ENCODE results near the gene RPP21. TPM values are rescaled to one million over a fixed set of nuclear protein-coding genes. Genes with fewer than 3 reads are reported as not detected.

RPP21 gene
- total and polyA plus RNA-seq, 2 of the 8 experiments (the other 6 are each of a cell fraction or from before 2014, with no cell fraction given): 63.0 to 219 TPM

GRCh38 chr6:30394139-30394538, 49.2 kb downstream of the RPP21 start:
- WGBS, 2 experiments (ENCODE audit: extremely low coverage in 1 of 2, insufficient coverage in 1 of 2, insufficient read length in 1 of 2, insufficient replicate concordance in 2 of 2, low coverage in 1 of 2, low lambda C conversion rate in 2 of 2, missing lambda C conversion rate in 1 of 2): 63% methylated on average over 5 of the region's 5 CpGs; no CpG with 5 or more reads in 1 of the 2 experiments
- no peaks in the 10 kb centered on the region for H3K9me3 ChIP-seq (ENCODE audit: insufficient read depth in 2 of 2, low read depth in 1 of 2, low read length in 1 of 2)
- FAIRE-seq: no peak

More at GRCh38 chr6:30394139-30394538, 49.2 kb downstream of the RPP21 start:
- Histone ChIP-seq H2AK5ac (ENCODE audit: low read depth, low read length) (no peak overlapping the region), H4K91ac (replicated peaks; ENCODE audit: insufficient read length, low read length) (no peak overlapping the region), H2AFZ (ENCODE audit: low read length) (no peak overlapping the region), H3K14ac (ENCODE audit: insufficient read length) (no peak overlapping the region), H3K23me2 (ENCODE audit: low read depth, low read length) (no peaks in the 10 kb centered on the region), H4K20me1 (replicated peaks in 1 of 2; ENCODE audit: control insufficient read depth in 1 of 2, insufficient read depth in 2 of 2, low read length in 2 of 2) (peaks cover 0 to 2% of the 10 kb centered on the region in 2 experiments), H3K27me3 (replicated peaks in 1 of 4; ENCODE audit: control insufficient read depth in 3 of 4, extremely low read depth in 1 of 4, insufficient read depth in 3 of 4, low read length in 3 of 4) (no peaks in the 10 kb centered on the region), H3K56ac (replicated peaks; ENCODE audit: insufficient read length, low read depth, low read length) (no peak overlapping the region), H3K4me3 (ENCODE audit: extremely low read depth in 1 of 4, insufficient read depth in 2 of 4, low read depth in 3 of 4, low read length in 4 of 4) (no peak overlapping the region), H2BK120ac (replicated peaks; ENCODE audit: low read depth, low read length) (no peak overlapping the region), H3K9ac (replicated peaks in 1 of 4; ENCODE audit: extremely low read depth in 1 of 4, low read depth in 3 of 4, low read length in 3 of 4) (no peak overlapping the region), H3K4me2 (ENCODE audit: insufficient read depth in 1 of 2, low read depth in 2 of 2, low read length in 2 of 2) (no peak overlapping the region), H3K23ac (ENCODE audit: insufficient read length) (no peak overlapping the region), H3K79me1 (ENCODE audit: low read depth, low read length) (no peaks in the 10 kb centered on the region), H4K5ac (ENCODE audit: insufficient read length, low read depth, low read length) (no peak overlapping the region), H3K18ac (ENCODE audit: extremely low read depth, low read length) (no peak overlapping the region), H2BK5ac (ENCODE audit: low read depth, low read length) (no peak overlapping the region), H3K36me3 (ENCODE audit: control insufficient read depth in 2 of 4, insufficient read depth in 4 of 4, low read length in 3 of 4) (no peaks in the 10 kb centered on the region), H4K8ac (ENCODE audit: extremely low read depth, insufficient read depth, low read length) (no peak overlapping the region), H3K27ac (ENCODE audit: low read depth, low read length) (no peak overlapping the region), H3K79me2 (ENCODE audit: control insufficient read depth in 1 of 2, insufficient read depth in 2 of 2, low read length in 2 of 2) (no peaks in the 10 kb centered on the region), H2BK12ac (ENCODE audit: low read depth, low read length) (no peak overlapping the region), H3K4me1 (replicated peaks in 1 of 4; ENCODE audit: control insufficient read depth in 3 of 4, insufficient read depth in 4 of 4, low read length in 3 of 4) (peaks cover 0 to 4% (median 1%) of the 10 kb centered on the region in 4 experiments; a peak in 2 of 7 replicates), H2BK15ac (ENCODE audit: low read length) (no peak overlapping the region), H2BK20ac (ENCODE audit: low read length) (no peak overlapping the region), H3K4ac (replicated peaks; ENCODE audit: insufficient read length, low read depth, low read length) (no peak overlapping the region)
- DNase-seq (ENCODE audit: low read depth in 1 of 2, low spot score in 2 of 2): no peak
- TF ChIP-seq CTBP2 (IDR thresholded peaks at IDR 0.05; ENCODE audit: borderline replicate concordance, insufficient read depth, insufficient read length, low read length): no peak
- no peak for TF ChIP-seq POLR2A (IDR thresholded peaks at IDR 0.05; ENCODE audit: control extremely low read depth in 1 of 2, low read depth in 2 of 2, low read length in 2 of 2)
- no peak for TF ChIP-seq TBP (IDR thresholded peaks at IDR 0.05; ENCODE audit: low read depth, low read length)
- CTCF ChIA-PET (ENCODE audit: partially characterized antibody): interaction anchor here (0.8 to 3.0 kb wide), 4 partner anchors 29 to 43 kb away, joined by 3 to 8 read pairs (median 4); no protein-coding TSS in a partner anchor
- POLR2A ChIA-PET (ENCODE audit: partially characterized antibody): no interaction called here

Small RNAs within 50 kb of the gene (small RNA-seq; reads per million reads assigned to genes)
- not detected for gene HLA-N (ENCODE audit: insufficient read depth)

Other genes with a start within 250 kb of the RPP21 start
- gene TRIM31, start 232.1 kb upstream of the RPP21 start, total RNA-seq (2021; fragmentation: NEBNext Ultra II Directional; extraction: Animal tissue kit (Norgen Biotek cat#: 25700)): not detected in 2 replicates
- 0.08 TPM in 1 of 2 replicates, not detected in the other for gene TRIM31, start 232.1 kb upstream of the RPP21 start, polyA plus RNA-seq (2011; rRNA removed)
- not detected in 2 replicates for gene TRIM40, start 209.0 kb upstream of the RPP21 start, total RNA-seq (2021; fragmentation: NEBNext Ultra II Directional; extraction: Animal tissue kit (Norgen Biotek cat#: 25700))
- not detected in 2 replicates for gene TRIM40, start 209.0 kb upstream of the RPP21 start, polyA plus RNA-seq (2011; rRNA removed)
- not detected in 2 replicates for gene TRIM10, start 183.9 kb upstream of the RPP21 start, total RNA-seq (2021; fragmentation: NEBNext Ultra II Directional; extraction: Animal tissue kit (Norgen Biotek cat#: 25700))
- gene TRIM10, start 183.9 kb upstream of the RPP21 start, polyA plus RNA-seq (2011; rRNA removed): 0.06 and 0.08 TPM in 2 replicates
- 0.48 and 0.54 TPM in 2 replicates for gene TRIM15, start 181.6 kb upstream of the RPP21 start, total RNA-seq (2021; fragmentation: NEBNext Ultra II Directional; extraction: Animal tissue kit (Norgen Biotek cat#: 25700))
- gene TRIM15, start 181.6 kb upstream of the RPP21 start, polyA plus RNA-seq (2011; rRNA removed): 0.18 and 0.19 TPM in 2 replicates
- 30.7 and 32.3 TPM in 2 replicates for gene TRIM26, start 131.8 kb upstream of the RPP21 start, total RNA-seq (2021; fragmentation: NEBNext Ultra II Directional; extraction: Animal tissue kit (Norgen Biotek cat#: 25700))
- gene TRIM26, start 131.8 kb upstream of the RPP21 start, polyA plus RNA-seq (2011; rRNA removed): 21.5 and 25.8 TPM in 2 replicates
- gene TRIM39, start 18.2 kb upstream of the RPP21 start, total RNA-seq (2021; fragmentation: NEBNext Ultra II Directional; extraction: Animal tissue kit (Norgen Biotek cat#: 25700)): 24.2 and 26.1 TPM in 2 replicates
- 7.3 and 9.8 TPM in 2 replicates for gene TRIM39, start 18.2 kb upstream of the RPP21 start, polyA plus RNA-seq (2011; rRNA removed)
- 24.4 and 28.0 TPM in 2 replicates for gene HLA-E, start 144.4 kb downstream of the RPP21 start, total RNA-seq (2021; fragmentation: NEBNext Ultra II Directional; extraction: Animal tissue kit (Norgen Biotek cat#: 25700))
- gene HLA-E, start 144.4 kb downstream of the RPP21 start, polyA plus RNA-seq (2011; rRNA removed): 20.2 and 26.1 TPM in 2 replicates
- 67.8 and 75.4 TPM in 2 replicates for gene GNL1, start 211.3 kb downstream of the RPP21 start, total RNA-seq (2021; fragmentation: NEBNext Ultra II Directional; extraction: Animal tissue kit (Norgen Biotek cat#: 25700))
- 42.4 and 52.9 TPM in 2 replicates for gene GNL1, start 211.3 kb downstream of the RPP21 start, polyA plus RNA-seq (2011; rRNA removed)
- gene PRR3, start 212.1 kb downstream of the RPP21 start, total RNA-seq (2021; fragmentation: NEBNext Ultra II Directional; extraction: Animal tissue kit (Norgen Biotek cat#: 25700)): 10.5 and 11.6 TPM in 2 replicates
- gene PRR3, start 212.1 kb downstream of the RPP21 start, polyA plus RNA-seq (2011; rRNA removed): 24.2 and 24.3 TPM in 2 replicates
- 119 and 123 TPM in 2 replicates for gene ABCF1, start 226.3 kb downstream of the RPP21 start, total RNA-seq (2021; fragmentation: NEBNext Ultra II Directional; extraction: Animal tissue kit (Norgen Biotek cat#: 25700))
- gene ABCF1, start 226.3 kb downstream of the RPP21 start, polyA plus RNA-seq (2011; rRNA removed): 48.8 and 59.5 TPM in 2 replicates

Measured in H1 (cell line).